Cardiac muscle cell (in vitro differentiated cells and primary cell): Measurements from ENCODE around the gene TTC13. TPM values are rescaled to one million over a fixed set of nuclear protein-coding genes. Genes with fewer than 3 reads are reported as not detected.

Experiments used
- DNase-seq, 2 donors: peaks; one replicate each; pipeline versions ENCODE4 v3.0.0 to v3.0.0-alpha.2; 2010 to 2017; ENCODE audit warnings: low read depth in 1 of 2, low spot score in 1 of 2
- H3K27ac ChIP-seq: fragments of 200-600 bp; sonication (generic); 2 replicates; pipeline ENCODE4 v1.5.1; 2016
- H3K27me3 ChIP-seq: fragments of 200-600 bp; sonication (generic); 2 replicates; pipeline ENCODE4 v1.6.0; 2016; ENCODE audit warnings: control low read depth
- H3K36me3 ChIP-seq: fragments of 200-600 bp; sonication (generic); 2 replicates; pipeline ENCODE4 v1.5.1; 2016; ENCODE audit warnings: control low read depth
- H3K4me1 ChIP-seq: fragments of 200-600 bp; sonication (generic); 2 replicates; pipeline ENCODE4 v1.8.1; 2017; ENCODE audit warnings: low read depth, mild to moderate bottlenecking, mixed run types
- H3K4me3 ChIP-seq: fragments of 200-600 bp; sonication (generic); 2 replicates; pipeline ENCODE4 v1.5.1; 2016; ENCODE audit warnings: mild to moderate bottlenecking
- H3K9me3 ChIP-seq: fragments of 200-600 bp; sonication (generic); 2 replicates; pipeline ENCODE4 v1.5.1; 2017; ENCODE audit warnings: low read depth, mild to moderate bottlenecking, control low read depth
- CTCF ChIP-seq: IDR thresholded peaks from 2 replicates; pipeline ENCODE4 v1.5.1; 2012; ENCODE audit warnings: low read depth, mild to moderate bottlenecking, low read length
- polyA plus RNA-seq: library from polyadenylated mRNA; unstranded; fragments of >200 nt; fragmentation: Nextera tagmentation; extraction: Ambion mirVana; gene quantifications from 2 replicates; pipeline ENCODE4 v1.2.1, GENCODE V29; 2016
- total RNA-seq: library from RNA; depleted of rRNA; stranded (reverse); fragments of >200 nt; gene quantifications from 2 replicates; pipeline ENCODE4 v1.2.3, GENCODE V29; 2016

The TTC13 gene
- total and polyA plus RNA-seq, 2 experiments from 2014 or later = 7.1 to 9.1 TPM

GRCh38 chr1:230979389-230979716 is 692 bp upstream of the TTC13 start:
- TF ChIP-seq CTCF = no peak
- H3K27me3 ChIP-seq = no peaks in the 10 kb centered on the region
- H3K9me3 ChIP-seq = no peaks in the 10 kb centered on the region
- peak overlapping the region; percentile 92 for H3K4me3 ChIP-seq
- H3K27ac ChIP-seq = peak overlapping the region; percentile 1
- peaks cover 6% of the 10 kb centered on the region for H3K4me1 ChIP-seq
- no peak for DNase-seq
- H3K36me3 ChIP-seq = peaks cover 5% of the 10 kb centered on the region

- no peaks in the 10 kb centered on the region for H3K9me3 ChIP-seq
- peak; percentile 16 to 61 for DNase-seq
- TF ChIP-seq CTCF = no peak
- H3K27ac ChIP-seq = peak overlapping the region; percentile 63
- peak overlapping the region; percentile 92 for H3K4me3 ChIP-seq
- peaks cover 6% of the 10 kb centered on the region for H3K4me1 ChIP-seq
- no peaks in the 10 kb centered on the region for H3K27me3 ChIP-seq
- H3K36me3 ChIP-seq = peaks cover 5% of the 10 kb centered on the region
Measured at GRCh38 chr1:230977761-230978490, 735 bp downstream of the TTC13 start.

GRCh38 chr1:230976825-230977747 is 1.6 kb downstream of the TTC13 start:
- H3K4me3 ChIP-seq = no peak overlapping the region
- peaks cover 5% of the 10 kb centered on the region for H3K36me3 ChIP-seq
- H3K9me3 ChIP-seq = no peaks in the 10 kb centered on the region
- H3K27ac ChIP-seq = no peak overlapping the region
- H3K27me3 ChIP-seq = no peaks in the 10 kb centered on the region
- no peak for TF ChIP-seq CTCF
- peaks cover 6% of the 10 kb centered on the region for H3K4me1 ChIP-seq
- no peak for DNase-seq

- Histone ChIP-seq H3K27ac (no peak overlapping the region), H3K27me3 (no peaks in the 10 kb centered on the region), H3K4me1 (peaks cover 6% of the 10 kb centered on the region), H3K36me3 (peaks cover 5% of the 10 kb centered on the region), H3K9me3 (no peaks in the 10 kb centered on the region), H3K4me3 (no peak overlapping the region)
- DNase-seq = no peak
- TF ChIP-seq CTCF = no peak
Measured at GRCh38 chr1:230976360-230976759, 2.3 kb downstream of the TTC13 start.

- TF ChIP-seq CTCF = no peak
- H3K27ac ChIP-seq = no peak overlapping the region
Measured at GRCh38 chr1:230975636-230976035, 3.0 kb downstream of the TTC13 start.

More at GRCh38 chr1:230975636-230976035, 3.0 kb downstream of the TTC13 start:
- Histone ChIP-seq H3K9me3 (no peaks in the 10 kb centered on the region), H3K4me1 (peaks cover 6% of the 10 kb centered on the region), H3K4me3 (no peak overlapping the region), H3K27me3 (no peaks in the 10 kb centered on the region), H3K36me3 (peaks cover 5% of the 10 kb centered on the region)
- no peak for DNase-seq
